Liver (tissue), 9 donors: Measurements from ENCODE around the gene COX11. TPM values are rescaled to one million over a fixed set of nuclear protein-coding genes. Genes with fewer than 3 reads are reported as not detected.

Experiments used
- DNase-seq: peaks from one replicate; pipeline ENCODE4 v3.0.0-alpha.2; 2017; ENCODE audit warnings: low spot score
- H3K27ac ChIP-seq, 2 donors: one replicate each; pipeline ENCODE4 v1.7.0; 2013; ENCODE audit warnings: inconsistent platforms in 2 of 2, low read length in 2 of 2, control low read depth in 1 of 2, low read depth in 1 of 2, mild to moderate bottlenecking in 1 of 2
- H3K27me3 ChIP-seq, 4 donors: one replicate each; pipeline versions ENCODE4 v1.6.1 to v1.7.0; 2013; ENCODE audit warnings: low read length in 3 of 4, inconsistent platforms in 1 of 4, mild to moderate bottlenecking in 1 of 4, moderate library complexity in 1 of 4; ENCODE audit not compliant: control insufficient read depth in 4 of 4, insufficient read depth in 4 of 4
- H3K36me3 ChIP-seq, 4 donors: one replicate each; pipeline versions ENCODE4 v1.6.1 to v1.7.0; 2013; ENCODE audit warnings: low read length in 3 of 4, mild to moderate bottlenecking in 3 of 4, low read depth in 1 of 4, moderate library complexity in 1 of 4; ENCODE audit not compliant: control insufficient read depth in 4 of 4, insufficient read depth in 3 of 4
- H3K4me1 ChIP-seq, 4 donors: one replicate each; pipeline versions ENCODE4 v1.6.1 to v1.7.0; 2013; ENCODE audit warnings: low read length in 3 of 4, mild to moderate bottlenecking in 3 of 4, moderate library complexity in 1 of 4; ENCODE audit not compliant: control insufficient read depth in 4 of 4, insufficient read depth in 4 of 4
- H3K4me3 ChIP-seq, 3 donors: one replicate each; pipeline versions ENCODE4 v1.6.1 to v1.7.0; 2013; ENCODE audit warnings: low read length in 3 of 3, control low read depth in 1 of 3, low read depth in 1 of 3, mild to moderate bottlenecking in 1 of 3
- H3K9ac ChIP-seq, 2 donors: one replicate each; pipeline ENCODE4 v1.7.0; 2013; ENCODE audit warnings: low read length in 2 of 2, mild to moderate bottlenecking in 2 of 2, moderate library complexity in 2 of 2, control low read depth in 1 of 2, low read depth in 1 of 2
- H3K9me3 ChIP-seq, 4 donors: one replicate each; pipeline versions ENCODE4 v1.6.1 to v1.7.0; 2013; ENCODE audit warnings: low read length in 3 of 4; ENCODE audit not compliant: control insufficient read depth in 4 of 4
- EGR1 ChIP-seq, 2 donors: IDR thresholded peaks; 2 replicates each; pipeline ENCODE4 v1.6.1; 2016 to 2018; ENCODE audit warnings: antibody characterized with exemption in 2 of 2, low read depth in 2 of 2
- FOXA1 ChIP-seq: IDR thresholded peaks from 2 replicates; pipeline ENCODE4 v1.6.1; 2016; ENCODE audit warnings: antibody characterized with exemption
- FOXA2 ChIP-seq: IDR thresholded peaks from 2 replicates; pipeline ENCODE4 v1.6.1; 2016; ENCODE audit warnings: antibody characterized with exemption
- GABPA ChIP-seq, 2 donors: IDR thresholded peaks in 1 of 2; conservative IDR thresholded peaks in 1 of 2; 2 replicates each; pipeline ENCODE4 v1.6.1; 2016; ENCODE audit warnings: antibody characterized with exemption in 2 of 2, mild to moderate bottlenecking in 1 of 2, moderate library complexity in 1 of 2
- HNF4A ChIP-seq, 2 donors: conservative IDR thresholded peaks; 2 replicates each; pipeline ENCODE4 v1.6.1; 2016; ENCODE audit warnings: antibody characterized with exemption in 2 of 2, mild to moderate bottlenecking in 2 of 2
- HNF4G ChIP-seq: IDR thresholded peaks from 2 replicates; pipeline ENCODE4 v1.6.1; 2016; ENCODE audit warnings: antibody characterized with exemption
- JUND ChIP-seq, 2 donors: IDR thresholded peaks; 2 replicates each; pipeline ENCODE4 v1.6.1; 2016; ENCODE audit warnings: antibody characterized with exemption in 2 of 2
- NR2F2 ChIP-seq: IDR thresholded peaks from 2 replicates; pipeline ENCODE4 v1.6.1; 2016; ENCODE audit warnings: antibody characterized with exemption
- RAD21 ChIP-seq, 2 donors: IDR thresholded peaks; 2 replicates each; pipeline ENCODE4 v1.6.1; 2016; ENCODE audit warnings: antibody characterized with exemption in 2 of 2, mild to moderate bottlenecking in 2 of 2
- SP1 ChIP-seq: IDR thresholded peaks from 2 replicates; pipeline ENCODE4 v1.6.1; 2018; ENCODE audit warnings: antibody characterized with exemption, mild to moderate bottlenecking
- TAF1 ChIP-seq: conservative IDR thresholded peaks from 2 replicates; pipeline ENCODE4 v1.6.1; 2016; ENCODE audit warnings: antibody characterized with exemption, mild to moderate bottlenecking
- YY1 ChIP-seq: IDR thresholded peaks from 2 replicates; pipeline ENCODE4 v1.6.1; 2016; ENCODE audit warnings: antibody characterized with exemption, mild to moderate bottlenecking
- WGBS: extraction: QIAGEN DNeasy Blood & Tissue Kit; methylation state at CpG from one replicate; pipeline ENCODE4 v1.1.7; 2013; 5-methylcytosine and 5-hydroxymethylcytosine counted together
- polyA plus RNA-seq, 2 donors: library from polyadenylated mRNA; stranded (reverse) in 1 of 2; unstranded in 1 of 2; fragments of 200-250 nt in 1 of 2; fragments of >200 nt in 1 of 2; fragmentation: Nextera tagmentation in 1 of 2; extraction: Ambion mirVana in 1 of 2; gene quantifications; one replicate each; pipeline versions ENCODE4 v1.2.1 to v1.2.3, GENCODE V29; 2013 to 2015
- total RNA-seq, 2 donors: library from RNA; depleted of rRNA; stranded (reverse); fragments of >200 nt; gene quantifications; one replicate each; pipeline ENCODE4 v1.2.3, GENCODE V29; 2014
- TF ChIP-seq, protein P1 (sequence below): IDR thresholded peaks from 2 replicates; pipeline ENCODE4 v1.6.1; 2016; ENCODE audit warnings: antibody characterized with exemption
- TF ChIP-seq, protein P2 (sequence below): IDR thresholded peaks from 2 replicates; pipeline ENCODE4 v1.6.1; 2016; ENCODE audit warnings: antibody characterized with exemption, mild to moderate bottlenecking
- TF ChIP-seq, protein P3 (sequence below): fragments of 150-350 bp; IDR thresholded peaks from 2 replicates; pipeline ENCODE4 v1.5.1; 2017; ENCODE audit warnings: improper control_type of control experiment, low read depth, low read length; ENCODE audit not compliant: missing input control
- TF ChIP-seq, protein P4 (sequence below): IDR thresholded peaks from 2 replicates; pipeline ENCODE4 v1.6.1; 2016; ENCODE audit warnings: antibody characterized with exemption
- TF ChIP-seq, protein P5 (sequence below): IDR thresholded peaks from 2 replicates; pipeline ENCODE4 v1.6.1; 2016; ENCODE audit warnings: antibody characterized with exemption
- donor health status: healthy.
- donor health status: healthy.
- donor health status: healthy.
- donor health status: healthy.
- donor health status: healthy.

Gene COX11
- total and polyA plus RNA-seq, 4 donors, result 29.0 to 46.7 (median 35.1) TPM

DNA sequence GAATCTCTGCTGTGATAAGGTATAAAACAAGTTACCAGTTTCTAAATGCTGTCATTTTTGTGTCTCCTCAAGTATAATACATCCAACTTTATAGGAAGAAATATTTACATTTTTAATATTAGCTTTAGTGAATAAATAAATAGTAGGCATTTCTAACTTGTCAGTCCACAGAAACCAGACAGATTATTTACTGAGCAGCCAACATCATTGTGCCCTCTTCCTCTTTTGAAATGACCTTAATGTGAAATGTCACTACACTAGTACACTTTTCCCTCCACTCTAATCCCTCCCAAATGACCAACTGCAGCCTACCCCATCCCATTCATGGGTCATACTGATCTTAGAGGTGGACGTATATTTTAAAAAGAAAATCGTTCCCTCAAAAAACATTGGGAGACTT is 9.3 kb upstream of the COX11 start:
- Histone ChIP-seq H3K36me3 (no peaks in the 10 kb centered on the region), H3K27me3 (no peaks in the 10 kb centered on the region), H3K4me3 (no peak overlapping the region), H3K4me1 (peaks cover 0 to 2% (median 0%) of the 10 kb centered on the region in 4 donors), H3K9ac (no peak overlapping the region), H3K27ac (no peak overlapping the region), H3K9me3 (no peaks in the 10 kb centered on the region)
- 98% methylated on average over 2 of the region's 2 CpGs for WGBS
- TF ChIP-seq GABPA (IDR thresholded peaks at IDR 0.05 in 1 of 2, conservative IDR thresholded peaks at IDR 0.05 in 1 of 2), result no peak
- no peak for TF ChIP-seq HNF4A (conservative IDR thresholded peaks at IDR 0.05)
- TF ChIP-seq YY1, result no peak
- TF ChIP-seq RAD21 (IDR thresholded peaks at IDR 0.05), result no peak
- TF ChIP-seq, protein P1, sequence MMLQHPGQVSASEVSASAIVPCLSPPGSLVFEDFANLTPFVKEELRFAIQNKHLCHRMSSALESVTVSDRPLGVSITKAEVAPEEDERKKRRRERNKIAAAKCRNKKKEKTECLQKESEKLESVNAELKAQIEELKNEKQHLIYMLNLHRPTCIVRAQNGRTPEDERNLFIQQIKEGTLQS, result no peak
- TF ChIP-seq TAF1, result no peak
- TF ChIP-seq EGR1 (IDR thresholded peaks at IDR 0.05; ENCODE audit: low read depth in 2 of 2), result no peak
- TF ChIP-seq, protein P2, sequence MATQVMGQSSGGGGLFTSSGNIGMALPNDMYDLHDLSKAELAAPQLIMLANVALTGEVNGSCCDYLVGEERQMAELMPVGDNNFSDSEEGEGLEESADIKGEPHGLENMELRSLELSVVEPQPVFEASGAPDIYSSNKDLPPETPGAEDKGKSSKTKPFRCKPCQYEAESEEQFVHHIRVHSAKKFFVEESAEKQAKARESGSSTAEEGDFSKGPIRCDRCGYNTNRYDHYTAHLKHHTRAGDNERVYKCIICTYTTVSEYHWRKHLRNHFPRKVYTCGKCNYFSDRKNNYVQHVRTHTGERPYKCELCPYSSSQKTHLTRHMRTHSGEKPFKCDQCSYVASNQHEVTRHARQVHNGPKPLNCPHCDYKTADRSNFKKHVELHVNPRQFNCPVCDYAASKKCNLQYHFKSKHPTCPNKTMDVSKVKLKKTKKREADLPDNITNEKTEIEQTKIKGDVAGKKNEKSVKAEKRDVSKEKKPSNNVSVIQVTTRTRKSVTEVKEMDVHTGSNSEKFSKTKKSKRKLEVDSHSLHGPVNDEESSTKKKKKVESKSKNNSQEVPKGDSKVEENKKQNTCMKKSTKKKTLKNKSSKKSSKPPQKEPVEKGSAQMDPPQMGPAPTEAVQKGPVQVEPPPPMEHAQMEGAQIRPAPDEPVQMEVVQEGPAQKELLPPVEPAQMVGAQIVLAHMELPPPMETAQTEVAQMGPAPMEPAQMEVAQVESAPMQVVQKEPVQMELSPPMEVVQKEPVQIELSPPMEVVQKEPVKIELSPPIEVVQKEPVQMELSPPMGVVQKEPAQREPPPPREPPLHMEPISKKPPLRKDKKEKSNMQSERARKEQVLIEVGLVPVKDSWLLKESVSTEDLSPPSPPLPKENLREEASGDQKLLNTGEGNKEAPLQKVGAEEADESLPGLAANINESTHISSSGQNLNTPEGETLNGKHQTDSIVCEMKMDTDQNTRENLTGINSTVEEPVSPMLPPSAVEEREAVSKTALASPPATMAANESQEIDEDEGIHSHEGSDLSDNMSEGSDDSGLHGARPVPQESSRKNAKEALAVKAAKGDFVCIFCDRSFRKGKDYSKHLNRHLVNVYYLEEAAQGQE, result no peak
- TF ChIP-seq, protein P3, sequence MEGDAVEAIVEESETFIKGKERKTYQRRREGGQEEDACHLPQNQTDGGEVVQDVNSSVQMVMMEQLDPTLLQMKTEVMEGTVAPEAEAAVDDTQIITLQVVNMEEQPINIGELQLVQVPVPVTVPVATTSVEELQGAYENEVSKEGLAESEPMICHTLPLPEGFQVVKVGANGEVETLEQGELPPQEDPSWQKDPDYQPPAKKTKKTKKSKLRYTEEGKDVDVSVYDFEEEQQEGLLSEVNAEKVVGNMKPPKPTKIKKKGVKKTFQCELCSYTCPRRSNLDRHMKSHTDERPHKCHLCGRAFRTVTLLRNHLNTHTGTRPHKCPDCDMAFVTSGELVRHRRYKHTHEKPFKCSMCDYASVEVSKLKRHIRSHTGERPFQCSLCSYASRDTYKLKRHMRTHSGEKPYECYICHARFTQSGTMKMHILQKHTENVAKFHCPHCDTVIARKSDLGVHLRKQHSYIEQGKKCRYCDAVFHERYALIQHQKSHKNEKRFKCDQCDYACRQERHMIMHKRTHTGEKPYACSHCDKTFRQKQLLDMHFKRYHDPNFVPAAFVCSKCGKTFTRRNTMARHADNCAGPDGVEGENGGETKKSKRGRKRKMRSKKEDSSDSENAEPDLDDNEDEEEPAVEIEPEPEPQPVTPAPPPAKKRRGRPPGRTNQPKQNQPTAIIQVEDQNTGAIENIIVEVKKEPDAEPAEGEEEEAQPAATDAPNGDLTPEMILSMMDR, result no peak
- no peak for TF ChIP-seq SP1
- no peak for TF ChIP-seq FOXA1
- TF ChIP-seq, protein P4, sequence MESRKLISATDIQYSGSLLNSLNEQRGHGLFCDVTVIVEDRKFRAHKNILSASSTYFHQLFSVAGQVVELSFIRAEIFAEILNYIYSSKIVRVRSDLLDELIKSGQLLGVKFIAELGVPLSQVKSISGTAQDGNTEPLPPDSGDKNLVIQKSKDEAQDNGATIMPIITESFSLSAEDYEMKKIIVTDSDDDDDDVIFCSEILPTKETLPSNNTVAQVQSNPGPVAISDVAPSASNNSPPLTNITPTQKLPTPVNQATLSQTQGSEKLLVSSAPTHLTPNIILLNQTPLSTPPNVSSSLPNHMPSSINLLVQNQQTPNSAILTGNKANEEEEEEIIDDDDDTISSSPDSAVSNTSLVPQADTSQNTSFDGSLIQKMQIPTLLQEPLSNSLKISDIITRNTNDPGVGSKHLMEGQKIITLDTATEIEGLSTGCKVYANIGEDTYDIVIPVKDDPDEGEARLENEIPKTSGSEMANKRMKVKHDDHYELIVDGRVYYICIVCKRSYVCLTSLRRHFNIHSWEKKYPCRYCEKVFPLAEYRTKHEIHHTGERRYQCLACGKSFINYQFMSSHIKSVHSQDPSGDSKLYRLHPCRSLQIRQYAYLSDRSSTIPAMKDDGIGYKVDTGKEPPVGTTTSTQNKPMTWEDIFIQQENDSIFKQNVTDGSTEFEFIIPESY, result no peak
- DNase-seq, result no peak

DNA sequence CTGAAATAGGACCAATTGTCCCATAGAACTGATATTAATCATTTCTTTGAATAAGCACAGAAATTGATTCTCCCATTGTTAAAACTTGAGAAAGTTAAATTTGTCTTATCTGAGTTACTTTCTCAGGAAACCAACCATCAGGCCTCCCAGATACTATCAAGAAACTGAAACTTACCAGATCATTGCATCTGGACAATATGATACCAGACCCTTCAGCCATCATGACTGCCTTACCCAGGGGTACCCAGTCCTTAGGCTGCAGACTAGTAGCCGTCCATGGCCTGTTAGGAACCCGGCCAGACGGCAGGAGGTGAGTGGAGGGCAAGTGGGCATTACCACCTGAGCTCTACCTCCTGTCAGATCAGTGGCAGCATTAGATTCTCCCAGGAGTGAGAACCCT is 7.9 kb upstream of the COX11 start:
- Histone ChIP-seq H3K4me1 (peaks cover 0 to 2% (median 0%) of the 10 kb centered on the region in 4 donors), H3K4me3 (no peak overlapping the region), H3K36me3 (no peaks in the 10 kb centered on the region), H3K9ac (no peak overlapping the region), H3K27ac (no peak overlapping the region), H3K9me3 (no peaks in the 10 kb centered on the region), H3K27me3 (no peaks in the 10 kb centered on the region)
- 96% methylated on average over 3 of the region's 3 CpGs for WGBS
- DNase-seq, result no peak
- TF ChIP-seq, protein P2, result no peak
- no peak for TF ChIP-seq SP1
- no peak for TF ChIP-seq RAD21 (IDR thresholded peaks at IDR 0.05)
- TF ChIP-seq JUND (IDR thresholded peaks at IDR 0.05), result no peak
- TF ChIP-seq, protein P5, sequence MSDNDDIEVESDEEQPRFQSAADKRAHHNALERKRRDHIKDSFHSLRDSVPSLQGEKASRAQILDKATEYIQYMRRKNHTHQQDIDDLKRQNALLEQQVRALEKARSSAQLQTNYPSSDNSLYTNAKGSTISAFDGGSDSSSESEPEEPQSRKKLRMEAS, result no peak
- TF ChIP-seq TAF1, result no peak
- TF ChIP-seq, protein P4, result no peak
- TF ChIP-seq NR2F2, result no peak
- TF ChIP-seq GABPA (IDR thresholded peaks at IDR 0.05 in 1 of 2, conservative IDR thresholded peaks at IDR 0.05 in 1 of 2), result no peak
- no peak for TF ChIP-seq FOXA2
- TF ChIP-seq, protein P1, result no peak
- TF ChIP-seq HNF4G, result no peak
- no peak for TF ChIP-seq EGR1 (IDR thresholded peaks at IDR 0.05; ENCODE audit: low read depth in 2 of 2)
